Nephron (organoid): ENCODE data around the gene ASB8.
A peak's percentile ranks its signal among the peaks of the same experiment; 100 is the strongest.
"Not testable (repeated sequence)": the region's sequence is repeated elsewhere in the genome, so short reads cannot be mapped to it uniquely, and the experiment has no call there.

ENCODE experiments used
- H3K27ac Mint-ChIP-seq, 3 experiments: 2 replicates each; pipeline ENCODE4 v1.8.0; 2020; ENCODE audit warnings: mixed read lengths in 3 of 3, mild to moderate bottlenecking in 2 of 3, moderate library complexity in 1 of 3
- H3K27me3 Mint-ChIP-seq: 2 replicates; pipeline ENCODE4 v1.8.0; 2021; ENCODE audit warnings: low read depth, mild to moderate bottlenecking, moderate library complexity, mixed read lengths
- H3K36me3 Mint-ChIP-seq: 2 replicates; pipeline ENCODE4 v1.8.0; 2020; ENCODE audit warnings: low read depth, mixed read lengths
- H3K4me1 Mint-ChIP-seq: 2 replicates; pipeline ENCODE4 v1.8.0; 2020; ENCODE audit warnings: mixed read lengths
- H3K4me3 Mint-ChIP-seq, 3 experiments: 2 replicates each; pipeline ENCODE4 v1.8.0; 2020; ENCODE audit warnings: mild to moderate bottlenecking in 3 of 3, mixed read lengths in 3 of 3, moderate library complexity in 2 of 3
- H3K9me3 Mint-ChIP-seq: 2 replicates; pipeline ENCODE4 v1.8.0; 2020; ENCODE audit warnings: mixed read lengths
- CTCF ChIP-seq, 3 experiments: fragments of 200-600 bp; sonication (generic); IDR thresholded peaks; one replicate each; pipeline ENCODE4 v1.5.0; 2021; ENCODE audit warnings: antibody characterized with exemption in 3 of 3; ENCODE audit not compliant: unreplicated experiment in 3 of 3

Gene ASB8

GRCh38 chr12:48160807-48161206, 3.5 kb upstream of the ASB8 start:
- Mint-ChIP-seq H3K4me1 (peaks cover 19% of the 10 kb centered on the region), H3K27me3 (peaks cover 5% of the 10 kb centered on the region), H3K4me3 (no peak overlapping the region), H3K36me3 (no peaks in the 10 kb centered on the region), H3K9me3 (no peaks in the 10 kb centered on the region), H3K27ac (no peak overlapping the region)
- TF ChIP-seq CTCF (IDR thresholded peaks at IDR 0.05; ENCODE audit: unreplicated experiment in 3 of 3): no peak

- peaks cover 19% of the 10 kb centered on the region for H3K4me1 Mint-ChIP-seq
- no peaks in the 10 kb centered on the region for H3K9me3 Mint-ChIP-seq
- TF ChIP-seq CTCF (IDR thresholded peaks at IDR 0.05; ENCODE audit: unreplicated experiment in 3 of 3): no peak
- H3K36me3 Mint-ChIP-seq: no peaks in the 10 kb centered on the region
- H3K27ac Mint-ChIP-seq: no peak overlapping the region
- H3K4me3 Mint-ChIP-seq: no peak overlapping the region
- peaks cover 5% of the 10 kb centered on the region for H3K27me3 Mint-ChIP-seq
These were observed 2.7 kb upstream of the ASB8 start for GRCh38 chr12:48160046-48160445.

- no peaks in the 10 kb centered on the region for H3K9me3 Mint-ChIP-seq
- H3K27ac Mint-ChIP-seq: peak overlapping the region; percentile 99
- H3K27me3 Mint-ChIP-seq: peaks cover 5% of the 10 kb centered on the region
These were observed 615 bp upstream of the ASB8 start for GRCh38 chr12:48157889-48158370.

GRCh38 chr12:48156652-48157017, 680 bp downstream of the ASB8 start:
- Mint-ChIP-seq H3K27me3 (peaks cover 5% of the 10 kb centered on the region), H3K9me3 (no peaks in the 10 kb centered on the region), H3K4me1 (peaks cover 30% of the 10 kb centered on the region), H3K27ac (peak overlapping the region; percentile 99), H3K36me3 (peaks cover 15% of the 10 kb centered on the region), H3K4me3 (peak overlapping the region; percentile 97 to 100 (median 99))
- TF ChIP-seq CTCF (IDR thresholded peaks at IDR 0.05; ENCODE audit: unreplicated experiment in 3 of 3): no peak

More at GRCh38 chr12:48157889-48158370, 615 bp upstream of the ASB8 start:
- Mint-ChIP-seq H3K36me3 (peaks cover 8% of the 10 kb centered on the region), H3K4me1 (peaks cover 29% of the 10 kb centered on the region), H3K4me3 (peak overlapping the region; percentile 97 to 100 (median 99))
- TF ChIP-seq CTCF (IDR thresholded peaks at IDR 0.05; ENCODE audit: unreplicated experiment in 3 of 3): no peak

- H3K9me3 Mint-ChIP-seq, H3K27me3 Mint-ChIP-seq: not testable (repeated sequence)
- Mint-ChIP-seq H3K27ac (peak overlapping the region in 1 of 3 experiments; percentile 99), H3K36me3 (peaks cover 19% of the 10 kb centered on the region), H3K4me3 (peak overlapping the region; percentile 97 to 100 (median 99)), H3K4me1 (peaks cover 30% of the 10 kb centered on the region)
These were observed 1.5 kb downstream of the ASB8 start for GRCh38 chr12:48155786-48156185.

- Mint-ChIP-seq H3K27me3 (no peaks in the 10 kb centered on the region), H3K9me3 (no peaks in the 10 kb centered on the region), H3K4me1 (peaks cover 14% of the 10 kb centered on the region), H3K4me3 (no peak overlapping the region), H3K27ac (no peak overlapping the region), H3K36me3 (peaks cover 53% of the 10 kb centered on the region)
- no peak for TF ChIP-seq CTCF (IDR thresholded peaks at IDR 0.05; ENCODE audit: unreplicated experiment in 3 of 3)
These were observed 6.1 kb downstream of the ASB8 start for GRCh38 chr12:48151103-48151771.
